ENCODE measurements around the gene FKBP1A.
A peak's percentile ranks its signal among the peaks of the same experiment; 100 is the strongest.

The FKBP1A gene

GRCh38 chr20:1332749-1333300 lies 60.0 kb downstream of the FKBP1A start:
- DNase-seq (ENCODE audit: low read depth in 2 of 2): no peak

DNA sequence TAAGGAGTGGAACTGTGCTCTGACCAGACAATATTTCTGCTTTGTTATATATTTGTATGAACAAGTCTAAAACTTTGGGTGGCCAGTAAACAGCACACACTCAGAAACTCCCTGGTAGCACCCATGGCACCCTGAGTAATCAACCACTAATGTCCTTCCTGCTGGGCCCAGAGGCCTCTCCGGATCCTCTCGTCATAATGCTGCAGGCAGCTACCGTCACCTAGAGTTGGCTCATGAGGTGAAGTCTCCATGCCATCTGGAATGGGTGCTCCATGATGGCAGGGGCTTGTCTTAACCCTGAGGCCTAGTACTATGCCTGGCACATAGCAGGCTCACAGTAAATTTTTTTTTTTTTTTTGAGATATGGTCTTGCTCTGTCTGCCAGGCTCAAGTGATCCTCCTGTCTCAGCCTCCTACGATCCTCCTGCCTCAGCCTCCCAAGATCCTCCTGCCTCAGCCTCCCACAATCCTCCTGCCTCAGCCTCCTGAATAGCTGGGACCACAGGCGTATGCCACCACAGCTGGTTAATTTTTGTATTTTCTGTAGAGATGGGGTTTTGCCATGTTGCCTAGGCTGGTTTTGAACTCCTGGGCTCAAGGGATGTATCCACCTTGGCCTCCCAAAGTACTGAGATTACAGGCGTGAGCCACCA lies 60.9 kb downstream of the FKBP1A start:
- DNase-seq (ENCODE audit: low read depth in 2 of 2): no peak

GRCh38 chr20:1331101-1331500 lies 61.8 kb downstream of the FKBP1A start:
- no peak for DNase-seq (ENCODE audit: low read depth in 2 of 2)

DNA sequence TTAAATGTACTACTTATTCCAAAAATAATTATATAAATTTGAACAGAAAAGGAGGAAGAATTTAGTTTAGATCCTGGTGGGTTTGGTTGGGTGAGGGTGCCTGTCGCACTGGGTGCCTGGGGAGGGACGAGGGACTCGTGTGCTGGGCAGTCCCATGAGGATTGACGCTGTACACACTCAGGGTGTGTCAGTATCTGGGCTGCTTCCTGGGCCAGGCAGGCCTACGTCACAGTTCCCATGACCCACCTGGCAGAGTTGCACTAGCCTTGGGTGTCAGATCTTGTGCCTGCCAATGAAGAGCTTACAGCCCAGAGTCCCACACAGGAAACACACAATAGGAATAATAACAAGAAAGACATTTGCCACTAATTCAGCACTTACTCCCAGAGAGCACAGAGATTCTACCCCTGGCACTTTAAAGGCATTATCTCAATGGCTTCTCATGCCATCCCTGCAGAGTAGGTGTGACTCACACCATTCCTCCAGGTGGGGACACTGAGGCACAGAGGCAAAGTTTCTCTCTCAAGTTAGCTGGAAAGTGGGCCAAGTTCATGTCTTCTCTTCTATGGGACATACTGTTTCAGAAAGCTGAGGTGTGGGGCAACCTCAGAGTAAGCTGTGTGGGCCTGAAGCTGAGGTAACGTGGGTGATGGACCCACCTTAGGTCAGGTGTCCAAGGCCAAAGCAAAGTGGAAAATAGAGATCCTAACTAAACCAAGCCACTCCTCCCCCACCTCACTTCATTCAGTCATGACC lies 62.6 kb downstream of the FKBP1A start:
- no peak for DNase-seq (ENCODE audit: low read depth in 2 of 2)

DNA sequence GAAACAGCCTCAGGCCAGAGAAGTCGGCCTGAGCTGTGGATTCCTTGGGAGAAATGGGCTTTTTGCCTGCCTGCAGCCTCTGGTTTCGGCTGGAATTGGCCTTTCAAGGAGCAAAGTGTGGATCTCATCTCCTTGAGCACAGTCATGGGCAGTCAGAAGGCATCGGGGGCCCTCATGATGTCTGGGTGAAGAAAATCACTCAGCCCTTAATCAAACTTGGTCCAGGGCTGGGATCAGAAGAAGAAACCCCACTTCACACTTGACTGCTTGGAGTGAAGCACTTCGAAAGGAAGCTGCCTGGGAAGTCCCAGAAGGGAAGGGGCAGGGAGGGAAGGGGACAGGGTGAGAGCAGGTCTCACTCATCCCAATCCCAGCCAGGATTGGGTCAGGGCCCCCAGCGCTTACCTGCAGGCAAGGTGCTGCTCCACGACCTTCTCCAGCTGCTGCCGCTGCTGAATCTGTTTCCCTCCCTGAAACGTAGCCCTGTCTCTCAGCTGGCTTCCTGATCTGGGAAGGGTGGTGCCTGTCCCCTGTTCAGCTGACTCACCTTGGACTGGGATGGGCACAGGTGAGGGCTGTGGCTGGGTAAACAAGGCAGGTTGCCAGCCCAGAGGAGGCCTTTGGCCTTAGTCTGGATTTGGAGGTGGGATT lies 64.0 kb downstream of the FKBP1A start, which contains the start of gene SDCBP2:
Gene SDCBP2, minus strand, starts transcription at position 460 of the 651 bp plus-strand sequence. CDS start 8,723 bp downstream, outside the sequence.
- DNase-seq (ENCODE audit: low read depth in 2 of 2): no peak

DNA sequence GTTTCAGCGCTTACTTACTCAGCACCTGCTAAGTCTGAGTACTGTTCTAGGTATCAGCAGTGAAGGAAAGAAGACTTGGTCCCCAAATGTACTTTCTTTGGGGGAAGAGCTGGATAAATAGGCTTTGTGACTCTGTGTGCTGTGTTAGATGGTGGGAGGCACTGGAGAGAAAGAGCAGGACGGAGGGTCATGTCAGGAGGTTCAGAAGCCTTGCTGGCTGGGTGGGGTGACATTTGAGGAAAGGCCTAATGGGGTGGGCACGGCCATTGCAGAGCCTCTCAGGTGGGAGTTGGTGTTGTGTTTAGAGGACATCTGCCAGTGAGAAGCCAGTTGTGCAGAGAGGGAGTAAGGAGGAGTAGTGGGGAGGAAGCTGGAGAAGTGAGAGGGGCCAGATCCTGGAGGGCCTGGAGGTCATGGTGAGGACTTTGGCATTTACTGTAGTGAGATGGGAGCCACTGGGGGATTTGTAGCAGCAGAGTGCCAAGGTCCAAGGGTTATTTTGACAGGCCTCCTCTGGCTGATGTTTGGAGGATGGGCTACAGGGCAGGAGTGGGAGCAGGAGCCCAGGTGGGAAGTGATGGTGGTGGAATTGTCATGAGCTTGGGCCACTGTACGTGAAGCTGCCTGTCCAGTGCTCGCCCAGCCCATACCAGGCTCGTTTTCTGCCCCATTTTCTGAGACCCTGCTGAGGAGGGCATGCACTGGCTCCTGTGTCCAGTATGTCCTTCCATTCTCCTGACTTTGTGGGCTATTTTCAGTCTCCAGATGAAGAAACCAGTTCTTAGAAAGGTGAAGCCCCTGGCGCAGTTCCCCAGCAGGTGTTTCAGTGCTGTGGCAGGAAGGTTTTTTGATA lies 64.8 kb downstream of the FKBP1A start:
- DNase-seq (ENCODE audit: low read depth in 2 of 2): no peak

GRCh38 chr20:1327241-1327653 lies 65.6 kb downstream of the FKBP1A start:
- DNase-seq (ENCODE audit: low read depth in 2 of 2): no peak

DNA sequence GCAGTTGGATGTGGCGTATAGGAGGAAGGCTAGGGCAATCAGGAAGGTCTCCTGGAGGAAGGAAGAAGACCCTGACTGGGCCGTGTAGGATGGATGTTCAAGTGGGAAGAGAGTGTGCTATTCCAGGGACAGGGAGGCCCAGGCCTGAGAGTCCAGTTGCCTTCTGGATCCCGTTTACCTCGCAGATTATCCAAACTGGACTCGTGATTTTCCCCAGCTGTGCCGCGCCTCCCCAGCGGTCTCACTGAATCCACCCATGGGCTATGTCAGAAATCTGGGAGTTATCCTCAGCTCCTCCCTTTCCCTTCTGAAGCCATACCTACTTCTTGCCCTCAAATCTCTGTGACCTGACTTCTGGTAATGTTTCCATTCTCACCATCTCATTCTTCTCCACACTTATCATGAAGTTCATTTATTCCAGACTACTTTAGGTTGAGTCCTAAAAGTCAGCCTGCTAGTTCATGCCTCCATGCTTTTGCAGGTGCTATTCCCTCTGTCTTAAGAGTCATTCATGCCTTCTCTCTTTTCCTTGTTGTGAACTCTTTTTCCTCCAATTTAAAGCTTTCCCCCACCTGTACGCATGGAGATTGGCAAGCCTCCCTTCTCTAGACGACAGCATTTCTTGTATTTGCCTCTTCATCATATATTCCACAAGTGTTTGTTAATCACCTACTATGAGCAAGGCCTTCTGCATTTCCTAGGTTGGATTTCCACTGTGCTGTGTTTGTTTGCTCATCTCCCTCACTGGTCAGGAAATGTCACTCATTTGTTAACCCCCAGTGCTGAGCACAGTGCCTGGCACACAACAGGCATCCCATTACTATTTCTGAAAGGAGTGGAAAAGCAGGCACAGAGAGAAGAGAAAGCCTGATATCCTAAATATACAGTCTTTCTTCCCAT lies 66.6 kb downstream of the FKBP1A start:
- DNase-seq (ENCODE audit: low read depth in 2 of 2): no peak

DNA sequence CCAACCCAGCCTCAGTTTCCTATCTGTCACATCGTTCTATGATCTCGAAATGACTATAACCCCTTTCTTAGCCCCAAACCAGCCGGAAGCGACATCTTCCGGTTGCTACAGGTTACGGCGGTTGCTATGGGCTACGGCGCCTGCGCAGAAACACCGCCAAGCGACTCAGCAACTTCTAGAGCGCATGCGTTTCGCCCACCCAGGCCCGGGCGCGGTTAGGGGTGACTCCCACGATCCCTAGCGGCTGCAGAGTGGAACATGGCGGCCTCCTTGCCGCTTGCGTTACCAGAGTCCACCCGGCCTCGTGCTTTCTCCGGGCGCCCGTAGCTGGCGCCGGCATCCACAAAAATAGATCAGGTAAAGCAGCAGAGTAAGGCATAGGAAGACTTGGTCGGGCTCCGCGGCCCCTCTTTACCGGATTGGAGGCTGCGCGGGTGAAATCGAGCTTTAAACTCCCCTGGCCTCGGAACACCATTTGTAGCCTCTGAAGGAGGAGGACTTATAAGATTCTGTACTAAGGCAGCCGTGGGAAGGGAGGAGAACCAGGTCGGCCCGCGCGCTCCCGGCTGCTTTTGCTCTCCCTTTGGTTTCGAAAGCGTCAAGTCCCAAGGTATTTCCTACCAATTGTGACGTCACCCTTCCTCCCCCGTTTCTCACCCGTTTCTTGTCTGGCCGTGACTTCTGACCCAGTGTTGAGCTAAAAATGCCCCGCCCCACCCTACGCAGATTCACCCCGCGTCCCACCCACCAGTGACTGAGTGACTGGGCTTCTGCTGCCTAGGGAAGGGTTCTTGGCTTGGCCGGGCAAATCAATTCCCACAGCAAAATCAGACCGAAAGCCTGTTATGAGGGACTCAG lies 67.5 kb downstream of the FKBP1A start:
- DNase-seq (ENCODE audit: low read depth in 2 of 2): peak; percentile 98

DNA sequence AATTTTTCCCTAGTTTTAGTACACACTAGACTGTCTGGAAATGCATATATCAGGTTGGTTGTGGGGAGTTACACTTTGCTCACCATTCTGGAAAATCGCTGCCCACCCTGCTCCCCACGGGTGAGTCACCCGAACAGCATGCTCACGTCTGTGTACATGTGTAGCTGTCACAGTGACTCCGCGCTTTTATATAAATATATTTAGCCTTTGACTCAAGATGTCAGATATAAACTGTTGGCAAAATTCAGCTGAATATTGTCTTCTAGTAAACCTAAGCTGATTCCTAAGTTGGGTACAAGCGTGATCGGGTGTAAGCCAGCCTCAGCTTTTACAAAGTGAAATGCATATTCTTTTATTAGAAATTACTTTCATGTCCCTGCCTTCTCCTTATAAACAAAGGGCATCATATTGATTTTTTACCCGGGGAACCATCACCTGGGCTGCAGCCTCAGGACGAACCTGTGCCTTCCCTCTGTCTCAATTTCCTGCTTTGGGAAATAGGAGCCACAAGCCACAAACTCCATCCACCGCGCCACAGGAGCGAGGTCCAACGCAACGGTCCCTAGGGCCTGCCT lies 68.2 kb downstream of the FKBP1A start:
- no peak for DNase-seq (ENCODE audit: low read depth in 2 of 2)

- no peak for DNase-seq (ENCODE audit: low read depth in 2 of 2)
Observed at GRCh38 chr20:1323830-1324597, 68.8 kb downstream of the FKBP1A start.

DNA sequence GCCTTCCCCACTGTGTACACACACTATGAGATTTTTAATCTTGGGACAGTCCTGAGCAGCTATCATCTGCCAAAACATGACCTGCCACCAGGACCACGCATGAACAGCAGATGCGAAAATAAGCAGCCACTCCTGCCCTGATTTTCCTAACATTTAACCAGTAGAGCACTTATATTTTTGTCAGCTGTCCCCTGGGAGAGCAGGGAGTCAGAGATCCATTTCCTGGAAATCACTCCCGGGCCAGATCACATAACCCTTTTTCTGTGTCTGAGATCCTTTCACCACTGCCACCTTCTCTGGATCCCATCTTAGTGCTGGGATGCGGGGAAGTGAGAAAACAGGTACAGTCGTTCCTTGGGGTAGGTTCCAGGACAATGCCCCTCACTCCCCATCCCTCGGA lies 69.6 kb downstream of the FKBP1A start:
- no peak for DNase-seq (ENCODE audit: low read depth in 2 of 2)

DNA sequence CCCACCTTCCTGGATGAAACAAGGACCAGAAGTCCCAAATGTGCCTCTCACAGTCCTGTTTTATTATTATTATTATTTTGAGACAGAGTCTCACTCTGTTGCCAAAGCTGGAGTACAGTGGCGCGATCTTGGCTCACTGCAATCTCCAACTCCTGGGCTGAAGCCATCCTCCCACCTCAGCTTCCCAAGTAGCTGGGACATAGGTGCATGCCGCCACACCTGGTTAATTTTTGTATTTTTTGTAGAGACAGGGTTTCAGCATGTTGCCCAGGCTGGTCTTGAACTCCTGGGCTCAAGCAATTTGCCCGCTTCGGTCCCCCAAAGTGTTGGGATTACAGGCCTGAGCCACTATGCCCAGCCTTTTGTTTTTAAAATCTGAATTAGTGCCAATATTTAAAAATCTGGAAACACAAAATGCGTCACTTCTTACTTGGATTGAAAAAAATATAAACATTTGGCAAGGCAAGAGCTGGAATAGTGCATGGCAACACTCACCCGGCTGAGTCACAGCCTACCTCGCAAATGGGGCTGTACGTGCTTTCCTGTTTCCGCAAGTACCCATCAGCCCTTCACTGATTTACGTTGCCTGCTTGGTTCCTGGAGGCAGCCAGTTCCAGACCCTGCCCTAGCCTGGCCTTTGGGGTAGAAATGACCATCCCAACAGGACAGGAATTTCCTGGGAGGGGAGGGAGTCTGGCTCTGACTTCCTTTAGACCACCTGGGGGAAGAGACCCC lies 70.2 kb downstream of the FKBP1A start:
- DNase-seq (ENCODE audit: low read depth in 2 of 2): no peak

- no peak for DNase-seq (ENCODE audit: low read depth in 2 of 2)
Observed at GRCh38 chr20:1321654-1321939, 71.3 kb downstream of the FKBP1A start.

- DNase-seq (ENCODE audit: low read depth in 2 of 2): no peak
Observed at GRCh38 chr20:1320902-1321653, 71.8 kb downstream of the FKBP1A start.

DNA sequence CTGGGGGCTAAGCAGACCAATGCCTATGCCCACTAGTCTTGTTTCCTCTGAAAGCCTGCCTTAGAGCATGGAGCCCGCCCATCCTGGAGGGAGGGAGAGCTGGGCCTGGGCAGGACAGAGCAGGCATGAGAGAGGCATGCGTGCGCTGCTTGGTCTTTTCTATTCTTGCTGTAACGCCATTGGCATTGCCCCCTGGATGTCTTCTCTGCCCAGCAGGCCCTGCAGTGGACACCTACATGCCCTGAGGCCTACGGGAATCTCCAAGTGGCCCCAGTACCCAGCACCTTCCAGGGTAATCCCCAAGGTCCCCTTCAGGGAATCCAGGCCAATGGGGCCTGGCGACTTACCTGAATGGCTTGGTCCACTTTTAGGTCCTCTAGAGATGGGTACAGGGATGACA lies 72.8 kb downstream of the FKBP1A start:
- DNase-seq (ENCODE audit: low read depth in 2 of 2): no peak

DNA sequence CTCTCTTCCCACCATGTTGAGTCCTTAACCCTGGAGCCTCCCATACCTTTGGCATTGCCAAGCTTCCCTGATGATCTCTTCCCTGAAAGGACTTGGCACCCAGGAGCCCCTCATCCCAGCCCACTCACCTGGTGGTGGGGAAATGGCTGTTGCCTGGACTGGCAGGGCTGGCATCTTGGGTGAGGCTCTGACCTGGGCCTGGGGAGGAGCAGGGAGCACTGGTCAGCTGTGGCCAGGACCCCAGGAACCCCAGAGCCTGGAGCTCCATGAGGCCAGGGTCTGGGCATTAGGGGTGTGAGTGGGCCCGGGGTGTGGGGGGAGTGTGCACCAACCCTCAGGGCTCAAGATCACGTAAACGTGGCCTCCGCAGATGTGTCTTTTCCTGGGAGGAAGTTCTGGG lies 73.4 kb downstream of the FKBP1A start:
- DNase-seq (ENCODE audit: low read depth in 2 of 2): no peak

Data from stimulated activated CD4-positive, alpha-beta T cell treated with anti-CD3 and anti-CD28 coated beads, Interleukin-1b, Interleukin-23, amount 100 ng/mL, for 1 hour (primary cell).